ENCODE data around the gene ZNF214. TPM values are rescaled to one million over a fixed set of nuclear protein-coding genes. Genes with fewer than 3 reads are reported as not detected.

Gene ZNF214
- total RNA-seq, 2 donors from 2014 or later: 2.1 to 4.3 TPM

- peaks cover 18% of the 10 kb centered on the region for H3K4me1 ChIP-seq
- no peaks in the 10 kb centered on the region for H3K36me3 ChIP-seq (replicated peaks in 1 of 2; ENCODE audit: insufficient read depth in 1 of 2, low read depth in 2 of 2)
- H3K27me3 ChIP-seq: no peaks in the 10 kb centered on the region
- DNase-seq: peak; percentile 8 to 35 (median 25)
- 3 to 4% methylated on average over 25 to 26 of the region's 26 CpGs for WGBS, 2 donors
- H3K27ac ChIP-seq: peak overlapping the region; percentile 11 to 84 (median 73)
- intact Hi-C loops (cut with DNase I): no loop called here
- peak overlapping the region; percentile 34 to 77 for H3K4me3 ChIP-seq
- ATAC-seq: peak; percentile 10
- no peaks in the 10 kb centered on the region for H3K9me3 ChIP-seq
- TF ChIP-seq POLR2A (IDR thresholded peaks at IDR 0.05): no peak
Observed at GRCh38 chr11:7019500-7020182, 505 bp downstream of the ZNF214 start.

DNA sequence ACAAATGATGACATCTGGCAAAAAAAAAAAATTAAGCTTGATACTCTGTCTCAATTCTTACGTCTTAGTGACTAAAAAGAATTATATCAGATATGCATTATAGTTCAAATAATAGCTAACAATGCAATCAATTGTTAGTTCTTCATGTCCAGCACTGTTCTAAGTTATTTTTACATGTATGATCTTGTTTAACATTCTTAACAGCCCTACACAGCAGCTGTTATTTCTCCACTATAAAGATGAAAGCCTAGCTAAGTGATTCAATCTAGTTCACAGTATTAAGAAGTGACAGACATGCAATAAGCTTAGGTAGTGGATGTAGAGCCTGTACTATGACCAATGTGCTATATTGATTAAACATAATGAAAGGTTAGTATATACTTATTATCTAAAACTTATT lies 4.1 kb downstream of the ZNF214 start:
- 53 to 73% methylated on average over 1 of the region's 1 CpG for WGBS, 2 donors
- H3K4me1 ChIP-seq: peaks cover 16% of the 10 kb centered on the region
- no peak for ATAC-seq
- H3K9me3 ChIP-seq: no peaks in the 10 kb centered on the region
- intact Hi-C loops (cut with DNase I): no loop called here
- no peak overlapping the region for H3K27ac ChIP-seq
- H3K36me3 ChIP-seq (replicated peaks in 1 of 2; ENCODE audit: insufficient read depth in 1 of 2, low read depth in 2 of 2): no peaks in the 10 kb centered on the region
- no peak overlapping the region for H3K4me3 ChIP-seq
- TF ChIP-seq, protein P1, sequence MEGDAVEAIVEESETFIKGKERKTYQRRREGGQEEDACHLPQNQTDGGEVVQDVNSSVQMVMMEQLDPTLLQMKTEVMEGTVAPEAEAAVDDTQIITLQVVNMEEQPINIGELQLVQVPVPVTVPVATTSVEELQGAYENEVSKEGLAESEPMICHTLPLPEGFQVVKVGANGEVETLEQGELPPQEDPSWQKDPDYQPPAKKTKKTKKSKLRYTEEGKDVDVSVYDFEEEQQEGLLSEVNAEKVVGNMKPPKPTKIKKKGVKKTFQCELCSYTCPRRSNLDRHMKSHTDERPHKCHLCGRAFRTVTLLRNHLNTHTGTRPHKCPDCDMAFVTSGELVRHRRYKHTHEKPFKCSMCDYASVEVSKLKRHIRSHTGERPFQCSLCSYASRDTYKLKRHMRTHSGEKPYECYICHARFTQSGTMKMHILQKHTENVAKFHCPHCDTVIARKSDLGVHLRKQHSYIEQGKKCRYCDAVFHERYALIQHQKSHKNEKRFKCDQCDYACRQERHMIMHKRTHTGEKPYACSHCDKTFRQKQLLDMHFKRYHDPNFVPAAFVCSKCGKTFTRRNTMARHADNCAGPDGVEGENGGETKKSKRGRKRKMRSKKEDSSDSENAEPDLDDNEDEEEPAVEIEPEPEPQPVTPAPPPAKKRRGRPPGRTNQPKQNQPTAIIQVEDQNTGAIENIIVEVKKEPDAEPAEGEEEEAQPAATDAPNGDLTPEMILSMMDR (IDR thresholded peaks at IDR 0.05): no peak
- TF ChIP-seq POLR2A (IDR thresholded peaks at IDR 0.05): no peak
- DNase-seq: no peak
- no peaks in the 10 kb centered on the region for H3K27me3 ChIP-seq

DNA sequence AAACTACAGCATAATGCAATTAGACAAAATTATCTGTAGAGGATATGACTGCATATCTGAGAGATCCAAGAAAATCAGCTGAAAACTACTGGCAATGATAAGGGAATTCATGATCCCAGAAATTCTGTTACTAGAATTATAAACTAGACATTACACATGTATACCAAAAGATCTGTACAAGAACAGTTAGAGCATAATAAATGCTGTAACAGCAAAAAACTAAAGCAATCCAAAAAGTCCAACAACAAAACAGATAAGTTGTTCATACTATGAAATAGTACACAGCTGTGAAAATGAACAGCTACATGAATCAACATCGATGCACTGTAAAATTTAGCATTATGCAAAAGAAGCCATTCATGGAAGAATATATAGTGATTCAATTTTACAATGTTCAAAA lies 6.0 kb downstream of the ZNF214 start:
- DNase-seq (no peak), ATAC-seq (no peak)
- H3K4me3 ChIP-seq: no peak overlapping the region
- H3K9me3 ChIP-seq: no peaks in the 10 kb centered on the region
- intact Hi-C loops (cut with DNase I): no loop called here
- no peaks in the 10 kb centered on the region for H3K27me3 ChIP-seq
- peaks cover 6% of the 10 kb centered on the region for H3K4me1 ChIP-seq
- H3K27ac ChIP-seq: no peak overlapping the region
- H3K36me3 ChIP-seq (replicated peaks in 1 of 2; ENCODE audit: insufficient read depth in 1 of 2, low read depth in 2 of 2): no peaks in the 10 kb centered on the region
- TF ChIP-seq, protein P1 (IDR thresholded peaks at IDR 0.05): no peak
- TF ChIP-seq POLR2A (IDR thresholded peaks at IDR 0.05): no peak
- 100% methylated on average over 1 of the region's 1 CpG for WGBS, 2 donors

DNA sequence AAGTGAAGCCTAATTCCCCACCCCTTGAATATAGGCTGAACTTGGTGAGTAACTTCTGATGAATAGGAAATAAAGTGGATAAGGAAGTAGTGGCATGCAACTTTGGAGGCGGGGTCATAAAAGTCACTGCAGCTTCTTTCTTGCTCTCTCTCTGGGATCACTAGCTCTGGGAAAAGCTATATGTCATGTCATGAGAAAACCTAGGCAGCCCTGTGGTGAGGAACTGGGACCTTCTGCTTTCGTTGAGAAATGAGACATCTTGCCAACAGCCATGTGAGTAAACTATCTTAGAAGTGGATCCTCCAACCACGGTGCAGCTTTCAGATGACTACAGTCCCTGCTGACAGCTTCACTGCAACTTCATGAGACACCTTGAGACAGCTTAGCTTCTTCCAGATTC lies 15.7 kb downstream of the ZNF214 start:
- TF ChIP-seq POLR2A (IDR thresholded peaks at IDR 0.05): no peak
- TF ChIP-seq, protein P1 (IDR thresholded peaks at IDR 0.05): no peak
- 63 to 64% methylated on average over 3 of the region's 3 CpGs for WGBS, 2 donors
- Histone ChIP-seq H3K9me3 (no peaks in the 10 kb centered on the region), H3K4me3 (no peak overlapping the region), H3K36me3 (replicated peaks in 1 of 2; ENCODE audit: insufficient read depth in 1 of 2, low read depth in 2 of 2) (peaks cover 0 to 3% of the 10 kb centered on the region in 2 donors), H3K27me3 (no peaks in the 10 kb centered on the region), H3K27ac (no peak overlapping the region), H3K4me1 (no peaks in the 10 kb centered on the region)
- no peak for ATAC-seq
- intact Hi-C loops (cut with DNase I): no loop called here
- peak in 1 of 4 donors; percentile 2 for DNase-seq

- no peaks in the 10 kb centered on the region for H3K9me3 ChIP-seq
- no peaks in the 10 kb centered on the region for H3K36me3 ChIP-seq (replicated peaks in 1 of 2; ENCODE audit: insufficient read depth in 1 of 2, low read depth in 2 of 2)
- DNase-seq (no peak), ATAC-seq (no peak)
- H3K27ac ChIP-seq: no peak overlapping the region
- H3K4me3 ChIP-seq: no peak overlapping the region
- TF ChIP-seq, protein P1 (IDR thresholded peaks at IDR 0.05): no peak
- H3K27me3 ChIP-seq: no peaks in the 10 kb centered on the region
- H3K4me1 ChIP-seq: no peaks in the 10 kb centered on the region
- intact Hi-C loops (cut with DNase I): no loop called here
Observed at GRCh38 chr11:6995703-6996102, 24.4 kb downstream of the ZNF214 start.
